Right lobe of liver (tissue), 6 donors: Measurements from ENCODE around the gene GPR158. TPM values are rescaled to one million over a fixed set of nuclear protein-coding genes. Genes with fewer than 3 reads are reported as not detected.

ENCODE experiments used
- ATAC-seq, 4 donors: fragments of 200-7000 bp; cut with Tn5 transposase; one replicate each; pipeline ENCODE4 v1.9.1; 2020; ENCODE audit warnings: mild to moderate bottlenecking in 4 of 4, moderate library complexity in 4 of 4
- DNase-seq, 3 donors: peaks; one replicate each; pipeline ENCODE4 v3.0.0-alpha.2; 2020
- H3K27ac ChIP-seq, 3 donors: fragments of 200-600 bp; one replicate each; pipeline ENCODE4 v1.8.0; 2022
- H3K27me3 ChIP-seq, 2 donors: fragments of 200-600 bp; one replicate each; pipeline ENCODE4 v1.8.0; 2022
- H3K36me3 ChIP-seq, 4 donors: fragments of 200-600 bp; sonication (generic) in 1 of 4; one replicate each; pipeline versions ENCODE4 v1.5.1 to v1.8.0; 2017 to 2022; ENCODE audit warnings: control low read depth in 1 of 4
- H3K4me1 ChIP-seq, 4 donors: fragments of 200-600 bp; sonication (generic) in 1 of 4; one replicate each; pipeline versions ENCODE4 v1.5.1 to v1.8.0; 2017 to 2022; ENCODE audit warnings: control low read depth in 1 of 4
- H3K4me3 ChIP-seq, 3 donors: fragments of 200-600 bp; one replicate each; pipeline ENCODE4 v1.8.0; 2022
- H3K9me3 ChIP-seq, 4 donors: fragments of 200-600 bp; sonication (generic) in 1 of 4; one replicate each; pipeline versions ENCODE4 v1.5.1 to v1.8.0; 2017 to 2022; ENCODE audit warnings: control low read depth in 1 of 4
- POLR2A ChIP-seq: fragments of 450-650 bp; IDR thresholded peaks from one replicate; pipeline ENCODE4 v1.6.1; 2017; ENCODE audit warnings: antibody characterized with exemption, mild to moderate bottlenecking
- WGBS: methylation state at CpG from one replicate; pipeline ENCODE4 v1.1.6; 2018; ENCODE audit warnings: low coverage, low lambda C conversion rate; ENCODE audit not compliant: insufficient coverage; ENCODE audit errors: missing lambda C conversion rate; 5-methylcytosine and 5-hydroxymethylcytosine counted together
- intact Hi-C, 2 donors: fragments of 100-400 bp; cut with DNase I; formaldehyde crosslinking; loops; one replicate each; pipeline versions ENCODE4 v1.11.2 to v1.14.1; 2022
- total RNA-seq, 6 experiments: library from RNA; depleted of rRNA in 2 of 6; stranded (reverse); fragments of >200 nt in 2 of 6; fragmentation: NEBNext Ultra II Directional in 3 of 6; extraction: Animal tissue kit (Norgen Biotek cat#: 25700) in 3 of 6; gene quantifications; one replicate each; pipeline versions ENCODE4 v1.1.0 to v1.2.4, GENCODE V29; 2016 to 2023
- TF ChIP-seq, protein P1 (sequence below), 4 donors: fragments of 200-600 bp in 3 of 4; fragments of 450-650 bp in 1 of 4; IDR thresholded peaks; one replicate each; pipeline versions ENCODE4 v1.5.1 to v1.8.0; 2016 to 2022; ENCODE audit warnings: antibody characterized with exemption in 4 of 4, mild to moderate bottlenecking in 2 of 4
- donor health status: DM: no; HTN: yes; CAD: no.
- donor health status: DM: no; HTN: no; CAD: no.
- donor health status: DM: no; HTN: no; CAD: no.
- donor health status: DM: no; HTN: yes; CAD: no.
- donor health status: DM: no; HTN: yes; CAD: no.

The GPR158 gene
- total RNA-seq, 6 experiments from 2014 or later = 0.04 to 0.14 TPM; not detected in 4

DNA sequence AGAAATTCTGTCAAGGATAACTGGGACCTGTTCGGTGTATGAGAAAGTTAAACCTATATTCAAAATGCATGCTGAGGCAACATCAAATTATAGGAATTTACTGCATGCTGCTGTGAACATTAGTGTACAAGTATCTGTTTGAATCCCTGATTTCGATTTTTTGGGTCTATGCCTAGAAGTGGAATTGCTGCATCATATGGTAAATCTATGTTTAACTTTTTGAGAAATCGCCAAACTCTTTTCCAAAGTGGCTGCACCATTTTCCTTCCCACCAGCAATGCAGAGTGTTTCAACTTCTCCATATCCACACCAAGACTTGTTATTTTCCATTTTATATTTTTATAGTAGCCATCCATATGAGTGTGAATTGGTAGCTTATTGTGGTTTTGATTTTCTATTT, 306.7 kb downstream of the GPR158 start:
- no peak for DNase-seq
- H3K4me1 ChIP-seq = no peaks in the 10 kb centered on the region
- no peaks in the 10 kb centered on the region for H3K36me3 ChIP-seq
- no peaks in the 10 kb centered on the region for H3K9me3 ChIP-seq
- 43% methylated on average over 3 of the region's 3 CpGs for WGBS
- TF ChIP-seq POLR2A = no peak
- TF ChIP-seq, protein P1, sequence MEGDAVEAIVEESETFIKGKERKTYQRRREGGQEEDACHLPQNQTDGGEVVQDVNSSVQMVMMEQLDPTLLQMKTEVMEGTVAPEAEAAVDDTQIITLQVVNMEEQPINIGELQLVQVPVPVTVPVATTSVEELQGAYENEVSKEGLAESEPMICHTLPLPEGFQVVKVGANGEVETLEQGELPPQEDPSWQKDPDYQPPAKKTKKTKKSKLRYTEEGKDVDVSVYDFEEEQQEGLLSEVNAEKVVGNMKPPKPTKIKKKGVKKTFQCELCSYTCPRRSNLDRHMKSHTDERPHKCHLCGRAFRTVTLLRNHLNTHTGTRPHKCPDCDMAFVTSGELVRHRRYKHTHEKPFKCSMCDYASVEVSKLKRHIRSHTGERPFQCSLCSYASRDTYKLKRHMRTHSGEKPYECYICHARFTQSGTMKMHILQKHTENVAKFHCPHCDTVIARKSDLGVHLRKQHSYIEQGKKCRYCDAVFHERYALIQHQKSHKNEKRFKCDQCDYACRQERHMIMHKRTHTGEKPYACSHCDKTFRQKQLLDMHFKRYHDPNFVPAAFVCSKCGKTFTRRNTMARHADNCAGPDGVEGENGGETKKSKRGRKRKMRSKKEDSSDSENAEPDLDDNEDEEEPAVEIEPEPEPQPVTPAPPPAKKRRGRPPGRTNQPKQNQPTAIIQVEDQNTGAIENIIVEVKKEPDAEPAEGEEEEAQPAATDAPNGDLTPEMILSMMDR (IDR thresholded peaks at IDR 0.05) = no peak
- H3K27ac ChIP-seq = no peak overlapping the region
- no peaks in the 10 kb centered on the region for H3K27me3 ChIP-seq
- ATAC-seq = no peak
- intact Hi-C loops = no loop called here
- H3K4me3 ChIP-seq = no peak overlapping the region

DNA sequence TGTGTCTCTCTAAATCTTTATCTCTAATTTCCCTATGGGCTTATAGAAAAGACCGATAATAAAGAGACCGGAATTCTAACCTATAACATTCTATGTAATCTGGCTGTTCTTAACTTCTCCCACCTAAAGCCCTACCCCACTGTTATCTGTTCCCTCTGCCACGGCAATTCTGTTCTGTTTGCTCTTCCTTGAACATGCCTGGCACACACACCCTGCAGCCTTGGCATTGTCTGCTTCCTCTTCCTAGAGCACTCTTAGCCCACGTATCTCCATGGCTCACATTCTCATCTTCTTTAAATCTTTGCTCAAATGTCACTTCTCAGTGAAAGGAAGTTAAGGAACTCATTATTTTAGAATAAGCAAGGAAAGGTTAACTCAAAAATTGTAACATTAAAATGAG, 309.2 kb downstream of the GPR158 start:
- intact Hi-C loops = no loop called here
- DNase-seq (no peak), ATAC-seq (no peak)
- no peaks in the 10 kb centered on the region for H3K9me3 ChIP-seq
- no peaks in the 10 kb centered on the region for H3K27me3 ChIP-seq
- H3K4me1 ChIP-seq = no peaks in the 10 kb centered on the region
- TF ChIP-seq, protein P1 (IDR thresholded peaks at IDR 0.05) = no peak
- TF ChIP-seq POLR2A = no peak
- no peak overlapping the region for H3K27ac ChIP-seq
- no peak overlapping the region for H3K4me3 ChIP-seq
- H3K36me3 ChIP-seq = no peaks in the 10 kb centered on the region
- 50% methylated on average over 4 of the region's 4 CpGs for WGBS

- WGBS = 63% methylated on average over 5 of the region's 5 CpGs
- DNase-seq = no peak
- Histone ChIP-seq H3K9me3 (no peaks in the 10 kb centered on the region), H3K36me3 (no peaks in the 10 kb centered on the region), H3K4me3 (no peak overlapping the region), H3K27ac (no peak overlapping the region), H3K4me1 (no peaks in the 10 kb centered on the region), H3K27me3 (no peaks in the 10 kb centered on the region)
- intact Hi-C loops = no loop called here
- ATAC-seq = no peak
- TF ChIP-seq POLR2A = no peak
- TF ChIP-seq, protein P1 (IDR thresholded peaks at IDR 0.05) = no peak
These were observed 312.5 kb downstream of the GPR158 start for GRCh38 chr10:25487266-25487665.

- intact Hi-C loops = no loop called here
- TF ChIP-seq, protein P1 (IDR thresholded peaks at IDR 0.05) = no peak
- TF ChIP-seq POLR2A = no peak
- Histone ChIP-seq H3K27me3 (no peaks in the 10 kb centered on the region), H3K4me1 (no peaks in the 10 kb centered on the region), H3K36me3 (no peaks in the 10 kb centered on the region), H3K9me3 (no peaks in the 10 kb centered on the region), H3K27ac (no peak overlapping the region), H3K4me3 (no peak overlapping the region)
- 86% methylated on average over 1 of the region's 1 CpG for WGBS
- ATAC-seq = no peak
- DNase-seq = no peak
These were observed 317.2 kb downstream of the GPR158 start for GRCh38 chr10:25492040-25492439.

DNA sequence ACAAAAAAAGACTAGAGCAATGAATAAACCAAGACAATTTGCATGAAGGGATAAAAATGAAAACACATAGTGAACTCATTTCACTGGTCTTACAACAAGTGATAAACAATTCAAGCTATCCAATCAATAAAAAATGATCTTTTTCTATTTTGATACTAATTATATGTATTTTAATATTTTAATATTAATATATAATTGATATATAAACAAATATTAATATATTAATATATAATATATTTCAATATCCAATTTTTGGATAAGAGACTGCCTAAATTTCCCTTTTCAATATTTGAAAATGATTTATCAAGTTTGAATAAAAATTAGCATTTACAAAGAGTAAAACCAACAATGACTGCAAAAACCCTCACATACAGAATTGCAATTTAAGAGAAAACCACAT, 317.9 kb downstream of the GPR158 start:
- Histone ChIP-seq H3K4me1 (no peaks in the 10 kb centered on the region), H3K9me3 (no peaks in the 10 kb centered on the region), H3K4me3 (no peak overlapping the region), H3K27ac (no peak overlapping the region), H3K36me3 (no peaks in the 10 kb centered on the region), H3K27me3 (no peaks in the 10 kb centered on the region)
- TF ChIP-seq, protein P1 (IDR thresholded peaks at IDR 0.05) = no peak
- TF ChIP-seq POLR2A = no peak
- ATAC-seq = no peak
- DNase-seq = no peak
- intact Hi-C loops = no loop called here
